ENCODE results near the gene COX6B2.
"Not testable (repeated sequence)": the region's sequence is repeated elsewhere in the genome, so short reads cannot be mapped to it uniquely, and the experiment has no call there.

COX6B2 gene

DNA sequence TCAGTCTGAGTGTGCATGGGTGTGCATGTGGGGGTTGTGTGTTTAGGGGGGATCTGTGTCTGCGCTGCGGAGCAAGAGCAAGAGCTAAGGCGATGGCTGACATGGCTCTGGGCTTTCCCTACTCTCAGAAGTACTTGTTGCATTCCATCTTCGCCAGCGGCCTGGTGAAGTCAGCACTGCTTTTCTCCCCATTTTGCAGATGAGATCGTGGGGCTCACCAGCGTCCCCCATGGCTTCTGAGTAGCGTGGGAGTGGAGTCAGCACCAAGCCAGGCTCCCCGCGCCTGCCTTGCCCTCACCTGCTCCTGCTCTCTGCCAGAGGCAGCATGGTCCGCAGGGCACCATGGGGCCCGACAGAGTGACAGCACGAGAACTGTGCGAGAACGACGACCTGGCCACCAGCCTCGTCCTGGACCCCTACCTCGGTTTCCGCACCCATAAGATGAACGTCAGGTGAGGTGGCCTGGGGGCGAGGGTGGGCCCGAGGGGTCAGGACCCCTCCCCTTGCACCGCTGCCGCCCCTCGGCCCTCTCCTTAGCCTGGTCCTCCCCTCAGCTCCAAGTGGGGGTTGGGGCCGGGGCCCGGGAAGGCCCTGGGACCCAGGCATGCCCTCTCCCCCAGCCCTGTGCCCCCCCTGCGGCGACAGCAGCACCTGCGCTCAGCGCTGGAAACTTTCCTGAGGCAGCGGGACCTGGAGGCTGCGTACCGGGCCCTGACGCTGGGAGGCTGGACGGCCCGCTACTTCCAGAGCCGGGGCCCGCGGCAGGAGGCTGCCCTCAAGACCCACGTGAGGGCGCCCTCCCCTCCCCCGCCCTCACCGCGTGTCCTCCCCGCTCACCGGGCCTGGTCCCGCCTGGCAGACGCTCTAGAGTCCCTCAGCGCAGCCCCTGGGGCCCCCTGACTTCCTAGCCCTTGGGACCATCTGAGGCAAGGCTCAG is 12.7 kb downstream of the COX6B2 start:
- DNase-seq (ENCODE audit: low read depth in 2 of 2) = no peak

DNA sequence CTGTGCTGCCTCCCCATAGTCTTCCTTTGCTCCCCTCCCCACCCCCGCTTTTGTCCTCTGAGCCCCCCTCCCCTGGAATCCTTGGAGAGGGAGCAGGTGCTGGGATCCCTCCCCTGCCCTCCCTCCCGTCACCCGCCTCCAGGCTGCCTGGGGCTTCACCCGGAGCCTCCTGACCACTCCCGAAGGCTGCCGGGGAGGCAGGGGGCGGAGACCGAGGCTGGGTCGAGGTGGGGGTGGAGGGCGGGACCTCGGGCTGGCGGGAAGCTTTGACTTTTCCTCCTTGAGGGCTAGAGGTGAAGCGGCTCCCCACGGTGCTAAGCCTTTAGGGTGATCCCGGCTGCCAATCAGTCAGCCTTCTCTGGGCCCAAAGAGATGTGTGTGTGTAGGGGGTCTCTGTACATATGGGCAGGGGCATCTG is 13.3 kb downstream of the COX6B2 start:
- no peak for DNase-seq (ENCODE audit: low read depth in 2 of 2)

DNA sequence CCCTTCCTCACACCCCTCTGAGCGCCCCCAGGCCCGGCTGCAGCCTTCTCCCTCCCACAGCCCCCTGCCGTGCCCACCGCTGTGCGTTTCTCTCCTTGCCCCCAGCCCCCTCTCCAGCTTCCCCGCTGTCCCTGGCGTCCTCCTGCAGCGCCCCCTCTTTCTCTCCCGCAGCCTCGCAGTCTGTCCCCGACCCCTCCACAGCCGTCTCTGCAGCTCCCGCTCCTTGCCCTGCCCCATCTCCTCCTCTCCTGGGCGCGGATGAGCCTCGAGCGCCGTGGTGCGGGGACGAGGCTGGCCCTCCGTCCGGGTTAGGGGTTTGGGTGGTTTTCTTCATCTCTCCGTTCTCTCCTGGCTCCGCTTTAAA is 13.8 kb downstream of the COX6B2 start:
- no peak for DNase-seq (ENCODE audit: low read depth in 2 of 2)

DNA sequence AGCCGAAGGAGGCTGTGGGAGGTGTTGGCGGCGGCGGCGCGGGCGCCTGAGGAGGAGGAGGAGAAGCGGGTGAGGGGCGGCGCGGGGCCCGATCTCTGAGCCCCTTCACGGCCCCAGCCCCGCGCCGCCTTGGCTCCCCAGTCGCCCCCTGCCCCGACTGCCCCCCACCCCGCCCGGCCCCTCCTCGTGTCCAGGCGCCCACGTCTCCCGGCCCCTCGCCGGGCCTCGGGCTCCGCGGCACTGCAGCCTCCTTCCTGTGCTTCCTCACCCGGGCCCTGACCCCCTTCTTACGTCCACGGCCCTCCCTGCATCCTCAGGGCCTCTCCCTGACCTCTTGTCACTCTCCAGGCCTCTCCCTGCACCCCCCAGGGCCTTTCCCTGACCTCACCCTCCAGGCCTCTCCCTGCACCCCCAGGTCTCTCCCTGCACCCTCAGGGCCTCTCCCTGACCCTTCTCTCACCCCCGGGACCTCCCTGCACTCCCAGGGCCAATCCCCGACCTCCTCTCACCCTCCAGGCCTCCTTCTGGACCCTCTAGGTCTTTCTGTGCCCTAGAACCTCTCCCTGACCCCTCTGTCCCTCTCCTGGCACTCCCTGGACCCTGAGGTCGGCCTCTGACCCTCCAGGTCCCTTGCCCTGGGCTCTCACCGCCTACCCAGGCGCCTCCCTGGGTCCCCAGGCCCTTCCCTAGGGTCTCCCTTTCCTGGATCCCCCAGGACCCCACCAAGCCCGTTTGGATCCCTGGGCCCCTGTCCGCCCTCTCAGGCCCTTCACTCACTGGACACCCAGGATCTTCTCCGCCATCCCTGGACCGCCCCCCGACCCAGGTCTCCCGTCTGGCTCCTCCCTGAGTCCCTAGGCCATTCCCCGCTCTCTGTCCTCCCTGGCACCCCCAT is 14.4 kb downstream of the COX6B2 start:
- no peak for DNase-seq (ENCODE audit: low read depth in 2 of 2)

DNA sequence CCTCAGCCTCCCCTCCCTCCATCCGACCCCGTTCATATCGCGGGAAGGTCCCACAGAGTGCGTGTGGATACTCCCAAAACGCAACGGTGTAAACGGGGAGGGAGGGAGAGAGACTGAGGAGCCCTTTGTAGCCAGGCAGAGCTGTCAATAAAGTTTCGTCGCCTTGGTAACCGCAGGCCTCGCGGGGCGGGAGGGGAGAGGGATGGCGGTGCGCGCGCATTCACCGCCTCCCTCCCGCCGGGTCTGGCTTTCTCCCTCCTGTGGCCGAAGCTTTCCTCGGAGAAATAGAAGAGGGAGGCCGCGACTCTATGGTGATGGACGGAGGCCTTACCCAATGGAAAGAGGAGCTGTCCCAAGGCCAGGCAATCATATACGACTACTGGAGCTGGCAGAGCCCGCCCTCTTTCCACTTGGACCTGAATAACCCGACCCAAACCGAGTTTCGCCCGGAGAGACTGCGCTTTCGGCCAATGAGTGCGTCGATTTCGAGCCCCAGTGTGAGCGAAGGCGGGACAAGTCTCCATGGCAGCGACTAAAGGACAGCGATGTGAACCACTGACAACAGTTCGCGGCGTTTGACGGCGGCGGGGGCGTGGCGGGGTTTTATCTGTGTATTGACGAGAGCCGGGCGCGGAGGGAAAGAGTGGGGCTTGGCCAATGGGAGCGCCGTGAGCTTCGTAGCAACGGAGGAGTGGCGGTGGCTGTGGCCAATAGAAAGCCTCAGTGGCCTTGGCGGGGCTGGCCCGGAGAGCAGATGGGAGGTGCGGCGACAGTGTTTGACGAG is 15.2 kb downstream of the COX6B2 start, which contains the start of gene KMT5C:
TSS of gene KMT5C (plus strand) at position 772 of the 784 bp plus-strand sequence. CDS start 2,061 bp downstream, outside the sequence.
- DNase-seq (ENCODE audit: low read depth in 2 of 2) = peak; percentile 100

DNA sequence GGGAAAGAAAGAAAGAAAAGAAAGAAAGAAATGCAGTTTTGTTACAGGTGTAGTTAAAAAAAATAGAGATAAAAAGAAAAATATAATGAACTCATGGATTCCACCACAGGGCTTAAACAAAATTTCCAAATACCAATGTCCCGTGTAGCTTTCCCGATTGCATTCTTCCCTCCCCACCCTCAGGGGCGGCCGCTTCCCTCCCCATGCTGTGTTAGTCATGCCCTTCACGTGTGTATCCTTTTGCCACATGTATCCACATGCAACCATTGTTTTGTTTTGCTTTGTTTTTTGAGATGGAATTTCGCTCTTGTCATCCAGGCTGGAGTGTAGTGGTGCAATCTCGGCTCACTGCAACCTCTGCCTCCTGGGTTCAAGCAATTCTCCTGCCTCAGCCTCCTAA is 18.4 kb downstream of the COX6B2 start:
- no peak for DNase-seq (ENCODE audit: low read depth in 2 of 2)

DNA sequence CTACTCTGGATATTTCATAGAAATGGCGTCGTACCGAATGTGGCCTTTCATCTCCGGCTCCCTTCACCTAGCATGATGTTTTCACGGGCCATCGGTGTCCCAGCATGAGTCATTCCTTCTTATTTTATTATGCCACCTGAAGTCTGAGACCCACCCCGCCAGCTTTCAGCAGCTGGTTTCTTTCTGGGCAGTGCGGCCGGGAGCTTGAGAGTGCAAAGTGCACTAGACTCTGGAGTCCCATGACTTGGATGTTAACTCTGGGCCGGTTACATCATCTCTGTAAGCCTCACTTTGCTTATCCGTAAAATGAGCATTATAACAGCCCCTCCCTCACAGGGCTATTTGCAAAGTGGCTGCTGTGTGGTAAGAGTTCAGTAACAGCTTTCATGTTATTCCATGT is 20.6 kb downstream of the COX6B2 start:
- no peak for DNase-seq (ENCODE audit: low read depth in 2 of 2)

DNA sequence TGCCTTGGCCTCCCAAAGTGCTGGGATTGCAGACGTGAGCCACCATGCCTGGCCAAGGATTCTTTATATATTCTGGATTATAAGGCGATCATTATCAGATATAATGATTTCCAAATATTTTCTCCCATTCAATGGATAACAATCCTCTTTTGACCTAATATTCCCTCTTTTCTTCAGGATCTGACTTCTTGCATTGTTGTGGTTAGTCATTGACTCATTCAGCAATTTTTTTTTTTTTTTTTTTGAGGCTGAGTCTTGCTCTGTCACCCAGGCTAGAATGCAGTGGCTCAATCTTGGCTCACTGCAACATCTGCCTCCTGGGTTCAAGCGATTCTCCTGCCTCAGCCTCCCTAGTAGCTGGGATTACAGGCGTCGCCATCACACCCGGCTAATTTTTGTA is 24.7 kb downstream of the COX6B2 start:
- not testable (repeated sequence) for DNase-seq (ENCODE audit: low read depth in 2 of 2)

DNA sequence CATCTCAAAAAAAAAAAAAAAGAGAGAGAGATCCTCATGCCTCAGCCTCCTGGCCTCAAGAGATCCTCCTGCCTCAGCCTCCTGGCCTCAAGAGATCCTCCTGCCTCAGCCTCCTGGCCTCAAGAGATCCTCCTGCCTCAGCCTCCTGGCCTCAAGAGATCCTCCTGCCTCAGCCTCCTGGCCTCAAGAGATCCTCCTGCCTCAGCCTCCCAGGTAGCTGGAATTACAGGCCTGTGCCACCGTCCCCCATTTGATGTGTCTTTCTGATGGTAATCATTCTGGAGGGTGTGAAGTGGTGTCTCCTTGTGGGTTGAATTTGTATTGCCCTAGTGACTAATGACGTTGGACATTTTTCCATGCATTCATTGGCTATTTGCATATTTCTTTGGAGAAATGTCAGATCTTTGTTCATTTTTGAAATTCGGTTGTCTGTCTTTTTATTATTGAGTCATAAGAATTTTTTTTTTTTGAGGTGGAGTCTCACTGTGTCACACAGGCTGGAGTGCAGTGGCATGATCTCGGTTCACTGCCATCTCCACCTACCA is 25.7 kb downstream of the COX6B2 start:
- not testable (repeated sequence) for DNase-seq (ENCODE audit: low read depth in 2 of 2)

DNA sequence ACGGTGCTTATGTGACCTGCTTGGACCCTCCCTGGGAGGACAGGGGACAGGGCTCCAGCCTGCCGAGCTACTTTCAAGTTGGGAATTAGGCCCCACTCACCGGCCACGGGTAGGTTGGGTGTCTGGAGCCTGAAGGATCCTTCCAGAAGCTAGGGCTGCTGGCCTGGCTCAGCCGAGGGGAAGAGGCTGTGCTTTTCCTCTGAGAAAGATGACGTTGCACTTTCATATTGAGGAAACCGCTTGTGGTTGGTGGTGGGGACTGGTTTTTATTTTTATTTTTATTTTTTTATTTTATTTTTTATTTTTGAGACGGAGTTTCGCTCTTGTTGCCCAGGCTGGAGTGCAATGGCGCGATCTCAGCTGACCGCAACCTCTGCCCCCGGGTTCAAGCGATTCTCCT is 29.3 kb downstream of the COX6B2 start, which contains the start of gene TMEM150B:
TSS of gene TMEM150B (minus strand) at position 170 of the 400 bp plus-strand sequence. CDS start 4,305 bp downstream, outside the sequence.
- DNase-seq (ENCODE audit: low read depth in 2 of 2) = no peak

DNA sequence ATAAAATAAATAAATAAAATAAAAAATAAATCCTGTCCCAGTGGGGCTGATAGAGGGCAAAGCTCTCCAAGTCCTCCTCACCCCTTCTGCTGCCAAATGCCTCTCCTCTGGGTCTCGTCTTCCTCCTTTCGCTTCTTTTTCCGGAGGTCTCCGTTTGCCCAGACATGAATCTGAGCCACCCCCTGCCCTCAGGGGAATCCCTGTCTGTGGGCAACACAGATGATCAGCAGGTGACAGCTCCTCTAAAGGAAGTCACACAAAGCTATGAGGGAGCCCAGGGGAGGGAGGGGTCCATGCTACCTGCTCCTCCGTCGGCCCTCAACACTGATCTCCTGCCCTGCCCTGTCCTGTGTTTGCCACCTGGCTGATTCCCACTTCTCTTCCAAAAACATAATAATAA is 29.9 kb downstream of the COX6B2 start:
- DNase-seq (ENCODE audit: low read depth in 2 of 2) = no peak

DNA sequence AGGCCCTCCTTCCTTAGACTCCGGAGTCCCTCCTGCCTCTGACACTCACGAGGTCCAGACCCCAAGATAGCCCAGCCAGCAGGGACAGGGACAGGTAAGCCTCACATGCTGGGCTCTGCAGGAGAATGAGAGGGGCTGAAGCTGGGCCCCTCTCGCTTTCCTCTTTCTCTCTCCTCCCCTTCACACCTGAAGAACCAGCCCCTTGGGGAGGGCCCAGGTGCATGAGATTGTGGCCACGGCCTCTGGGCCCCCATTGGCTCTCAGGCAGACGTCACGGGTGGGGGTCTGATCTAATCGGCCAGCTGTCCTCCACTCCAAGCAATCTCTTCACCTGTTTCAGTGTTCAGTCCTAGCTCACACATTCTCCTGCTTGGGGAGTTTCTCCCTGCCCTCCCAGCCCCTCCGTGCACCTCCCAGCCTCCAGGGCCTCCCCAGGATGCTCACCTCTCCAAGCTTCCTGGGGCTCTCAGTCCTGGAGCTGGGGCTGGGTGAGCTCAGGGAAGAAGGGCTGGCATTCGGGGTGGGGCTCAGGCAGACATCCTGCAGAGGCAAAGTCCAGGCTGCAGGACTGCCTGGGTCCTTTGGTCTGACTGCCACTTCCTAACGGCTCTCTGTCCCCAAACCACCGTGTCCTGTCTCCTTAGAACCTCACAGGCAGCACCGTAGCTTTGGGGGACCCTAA is 32.2 kb downstream of the COX6B2 start:
- DNase-seq (ENCODE audit: low read depth in 2 of 2) = no peak

DNA sequence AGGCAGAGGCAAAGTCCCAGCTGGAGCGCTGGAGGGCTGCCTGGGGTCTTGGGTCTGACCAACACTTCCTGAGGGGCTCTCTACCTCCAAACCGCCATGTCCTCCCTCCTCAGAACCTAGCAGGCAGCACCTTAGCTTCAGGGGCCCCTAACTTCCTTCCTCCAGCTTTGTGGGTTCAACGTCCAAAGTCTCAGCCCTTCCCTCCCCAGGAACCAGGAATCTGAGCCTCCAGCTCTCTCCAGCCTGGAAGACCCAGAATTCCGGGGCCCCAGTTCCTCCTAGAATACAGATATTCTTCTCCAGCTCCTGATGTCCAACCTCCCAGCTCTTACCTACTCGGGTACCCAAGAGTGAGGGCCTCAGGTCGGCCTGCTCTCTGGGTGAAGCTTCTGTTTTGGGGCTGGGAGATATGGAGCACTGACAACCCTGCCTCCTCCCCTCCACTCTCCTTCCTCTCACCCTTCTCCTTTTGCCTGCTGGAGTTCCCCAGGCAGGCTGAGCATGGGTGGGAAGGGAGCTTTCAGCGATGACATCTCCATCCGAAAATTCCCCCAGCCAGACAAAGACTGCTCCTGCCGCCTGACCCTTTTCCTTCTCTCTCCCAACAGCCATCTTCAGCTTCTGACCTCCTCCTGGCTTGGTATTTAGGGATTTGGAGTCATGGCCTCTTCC is 32.9 kb downstream of the COX6B2 start:
- DNase-seq (ENCODE audit: low read depth in 2 of 2) = no peak

DNA sequence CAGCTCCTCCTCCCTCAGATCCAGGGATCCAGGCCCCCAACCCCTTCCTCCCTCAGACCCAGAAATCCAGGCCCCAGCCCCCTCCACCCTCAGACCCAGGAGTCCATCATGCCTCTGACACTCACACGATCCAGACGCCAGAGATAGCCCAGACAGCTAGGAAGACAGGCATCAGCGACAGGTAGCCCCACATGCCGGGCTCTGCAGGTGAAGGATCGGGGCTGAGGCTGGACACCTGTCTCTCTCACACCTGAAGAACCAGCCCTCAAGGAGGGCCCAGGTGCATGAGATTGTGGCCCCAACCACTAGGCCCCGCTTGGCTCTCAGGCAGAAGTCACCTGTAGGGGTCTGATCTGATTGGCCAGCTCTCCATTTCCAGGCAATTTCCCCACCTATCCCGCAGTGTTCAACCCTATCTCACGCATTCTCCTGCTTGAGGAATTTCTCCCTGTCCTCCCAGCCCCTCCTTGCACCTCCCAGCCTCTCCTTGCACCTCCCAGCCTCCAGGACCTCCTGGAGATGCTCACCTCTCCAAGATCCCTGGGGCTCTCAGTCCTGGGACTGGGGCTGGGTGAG is 33.6 kb downstream of the COX6B2 start:
- no peak for DNase-seq (ENCODE audit: low read depth in 2 of 2)

DNA sequence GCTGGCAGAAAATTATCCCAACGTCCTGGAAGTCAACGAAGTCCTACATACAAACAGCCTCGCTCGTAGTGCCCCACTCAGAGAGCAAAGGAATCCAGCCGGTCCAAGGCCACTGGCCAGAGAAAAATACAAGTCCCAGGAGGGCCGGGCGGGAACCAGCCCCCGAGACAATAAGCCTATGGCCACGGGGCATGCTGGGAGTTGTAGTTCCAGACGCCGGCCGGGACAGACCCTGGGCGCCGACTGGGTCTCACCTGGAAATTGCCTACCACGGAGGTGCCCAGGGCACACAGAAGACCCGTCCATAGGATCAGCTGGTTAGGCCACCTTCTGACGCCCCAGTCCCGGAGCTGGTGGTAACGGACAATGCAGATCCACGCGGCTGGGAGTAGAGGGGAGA is 34.7 kb downstream of the COX6B2 start:
- DNase-seq (ENCODE audit: low read depth in 2 of 2) = no peak

DNA sequence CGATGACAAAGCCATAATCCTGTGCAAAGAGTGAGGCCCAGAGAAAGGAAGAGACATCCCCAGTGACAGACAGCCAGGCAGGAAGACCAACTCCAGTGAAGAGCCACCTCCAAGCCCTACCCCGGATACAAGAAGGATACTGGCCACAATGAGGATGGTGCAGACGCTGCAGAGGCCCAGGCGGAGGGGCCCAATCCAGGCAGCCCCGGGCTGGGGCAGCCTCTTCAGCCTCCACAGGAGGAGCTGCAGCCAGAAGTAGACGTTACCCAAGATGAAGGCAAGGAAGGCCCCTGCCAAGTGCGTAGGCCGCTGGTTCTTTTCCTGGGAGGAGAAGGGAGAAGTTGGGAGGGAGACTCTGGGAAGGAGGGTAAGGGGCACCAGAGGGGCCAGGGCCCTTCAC is 37.9 kb downstream of the COX6B2 start:
- no peak for DNase-seq (ENCODE audit: low read depth in 2 of 2)

DNA sequence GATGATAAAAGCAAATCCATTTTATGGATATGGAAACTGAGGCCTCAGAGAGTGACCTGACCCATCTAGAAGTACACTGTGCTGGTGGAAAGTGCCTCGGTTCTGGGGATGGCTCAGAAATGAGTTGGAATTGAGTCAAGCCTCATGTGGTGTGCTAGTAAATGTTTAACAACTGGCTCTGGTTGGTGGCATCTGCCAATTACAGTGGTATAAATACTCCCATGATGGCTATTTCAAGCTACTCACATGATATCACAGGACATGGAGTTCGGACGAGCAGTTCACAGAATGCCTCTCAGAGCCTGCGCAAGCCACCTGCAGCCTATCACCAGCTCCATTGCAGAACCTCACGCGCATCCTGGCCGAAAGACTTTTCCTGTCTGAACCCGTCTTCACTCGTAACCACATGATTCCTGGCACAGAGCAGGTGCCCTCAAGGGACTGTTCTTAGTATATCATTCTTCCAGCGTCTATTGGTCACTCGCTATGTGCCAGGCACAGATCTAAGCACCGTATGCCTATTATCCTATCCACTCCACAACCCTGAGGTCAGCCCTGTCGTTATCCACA is 38.5 kb downstream of the COX6B2 start:
- no peak for DNase-seq (ENCODE audit: low read depth in 2 of 2)

DNA sequence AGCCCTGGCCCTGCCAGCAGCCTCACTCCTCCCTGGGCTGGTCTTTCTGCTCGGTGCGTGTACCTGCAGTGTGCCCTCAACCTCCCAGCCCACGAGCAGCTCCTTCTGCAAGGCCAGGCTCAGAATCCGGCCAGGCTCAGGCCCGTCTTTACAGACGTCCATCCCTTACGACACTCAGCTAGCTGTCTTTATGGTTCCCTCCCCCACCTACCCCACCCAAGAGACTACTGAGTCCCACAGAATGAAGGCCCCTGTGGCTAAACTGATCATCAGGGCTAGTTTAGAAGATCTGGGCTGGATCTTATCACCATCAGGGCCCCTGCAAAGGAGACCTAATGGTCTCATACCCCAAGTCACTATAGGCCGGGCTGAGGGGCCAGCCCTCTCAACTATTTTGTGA is 40.1 kb downstream of the COX6B2 start:
- DNase-seq (ENCODE audit: low read depth in 2 of 2) = no peak
